HepG2 (cell line): ENCODE measurements around the gene ADGRL1. TPM values are rescaled to one million over a fixed set of nuclear protein-coding genes. Genes with fewer than 3 reads are reported as not detected.

Source experiments
- AGO2 ChIP-seq: fragments of 200-400 bp; formaldehyde crosslinking; optimal IDR thresholded peaks from 2 replicates; pipeline ENCODE3; 2017; ENCODE audit warnings: mild to moderate bottlenecking, low read depth, low read length, moderate library complexity
- CBX5 ChIP-seq: sonication (generic); formaldehyde crosslinking; IDR thresholded peaks from 2 replicates; pipeline ENCODE4 v1.4.0; 2020; ENCODE audit warnings: missing genetic modification reagents, borderline replicate concordance
- CEBPB ChIP-seq: IDR thresholded peaks from 2 replicates; pipeline ENCODE4 v1.6.1; 2011; ENCODE audit warnings: low read depth, low read length, improper control_type of control experiment, borderline replicate concordance
- HBP1 ChIP-seq: IDR thresholded peaks from 2 replicates; pipeline ENCODE4 v1.6.1; 2016; ENCODE audit warnings: low read depth, control low read depth
- MYC ChIP-seq: sonication (generic); formaldehyde crosslinking; IDR thresholded peaks from 2 replicates; pipeline ENCODE4 v1.9.0; 2021; ENCODE audit warnings: missing genetic modification reagents, borderline replicate concordance
- NR3C1 ChIP-seq: sonication (generic); formaldehyde crosslinking; IDR thresholded peaks from 2 replicates; pipeline ENCODE4 v1.4.0; 2020; ENCODE audit warnings: missing genetic modification reagents
- SOX13 ChIP-seq, 3 experiments: fragments of 450-650 bp in 1 of 3; sonication (generic) in 1 of 3; formaldehyde crosslinking in 1 of 3; IDR thresholded peaks in 2 of 3; conservative IDR thresholded peaks in 1 of 3; 2 replicates each; pipeline versions ENCODE4 v1.5.0 to v1.6.1; 2016 to 2020; ENCODE audit warnings: antibody characterized with exemption in 1 of 3, mild to moderate bottlenecking in 1 of 3, missing compliant biosample characterization in 1 of 3, missing genetic modification reagents in 1 of 3, moderate library complexity in 1 of 3
- TGIF2 ChIP-seq: IDR thresholded peaks from 2 replicates; pipeline ENCODE4 v1.6.1; 2016; ENCODE audit warnings: control low read depth, missing compliant biosample characterization
- ZNF12 ChIP-seq: sonication (generic); formaldehyde crosslinking; IDR thresholded peaks from 2 replicates; pipeline ENCODE4 v1.5.0; 2020; ENCODE audit warnings: missing genetic modification reagents
- ZNF138 ChIP-seq: sonication (generic); formaldehyde crosslinking; IDR thresholded peaks from 2 replicates; pipeline ENCODE4 v1.5.0; 2020; ENCODE audit warnings: mild to moderate bottlenecking, low read depth, missing genetic modification reagents
- ZNF33B ChIP-seq: sonication (generic); formaldehyde crosslinking; IDR thresholded peaks from 2 replicates; pipeline ENCODE4 v1.5.1; 2020; ENCODE audit warnings: mild to moderate bottlenecking, missing genetic modification reagents
- ZNF407 ChIP-seq: sonication (generic); formaldehyde crosslinking; IDR thresholded peaks from one replicate; pipeline ENCODE4 v1.5.1; 2020; ENCODE audit warnings: mild to moderate bottlenecking, missing genetic modification reagents; ENCODE audit errors: not compliant biosample characterization
- ZNF562 ChIP-seq: sonication (generic); formaldehyde crosslinking; IDR thresholded peaks from 2 replicates; pipeline ENCODE4 v1.8.0; 2022; ENCODE audit warnings: missing genetic modification reagents, borderline replicate concordance
- ZNF703 ChIP-seq: sonication (generic); formaldehyde crosslinking; IDR thresholded peaks from 2 replicates; pipeline ENCODE4 v1.5.1; 2020; ENCODE audit warnings: missing genetic modification reagents, mild to moderate bottlenecking, moderate library complexity, borderline replicate concordance
- ZNF770 ChIP-seq: sonication (generic); formaldehyde crosslinking; IDR thresholded peaks from 2 replicates; pipeline ENCODE4 v1.5.0; 2020; ENCODE audit warnings: mild to moderate bottlenecking, missing genetic modification reagents
- ZNF777 ChIP-seq: sonication (generic); formaldehyde crosslinking; IDR thresholded peaks from 2 replicates; pipeline ENCODE4 v1.4.0; 2020; ENCODE audit warnings: missing genetic modification reagents
- polyA plus RNA-seq, 8 experiments: library from polyadenylated mRNA; depleted of rRNA in 3 of 8; stranded (reverse) in 7 of 8; unstranded in 1 of 8; fragments of >200 nt; fragmentation: Illumina TruSeq in 4 of 8; extraction: Trizol in 4 of 8; gene quantifications; 2 replicates each; pipeline versions ENCODE4 v1.2.1 to v1.2.3, GENCODE V29; 2011 to 2016; ENCODE audit warnings: low read depth in 4 of 8, missing spikeins in 1 of 8, mixed read lengths in 1 of 8; ENCODE audit not compliant: insufficient read depth in 1 of 8
- total RNA-seq, 5 experiments: library from RNA; depleted of rRNA; stranded (reverse); fragments of >200 nt; fragmentation: Illumina TruSeq; extraction: Trizol; gene quantifications; 2 replicates each; pipeline ENCODE4 v1.2.3, GENCODE V29; 2016; ENCODE audit warnings: low read depth in 1 of 5

The ADGRL1 gene
- total and polyA plus RNA-seq, 2 of the 13 experiments (the other 11 are each of a cell fraction or from before 2014, with no cell fraction given), result 0.49 to 1.7 TPM

- TF ChIP-seq ZNF407 (CRISPR knock-in tag) (peak; percentile 53), CEBPB (peak; percentile 96), SOX13 (IDR thresholded peaks at IDR 0.05) (no peak), SOX13 (CRISPR knock-in tag; conservative IDR thresholded peaks at IDR 0.05 in 1 of 2, IDR thresholded peaks at IDR 0.05 in 1 of 2) (no peak; a peak in 1 of 4 replicates), CBX5 (CRISPR knock-in tag) (peak; percentile 43; the same call in 1 of the 2 replicates), ZNF33B (CRISPR knock-in tag) (0 out of 2 replicates have a peak, but pooled peaks have one; percentile 52), ZNF770 (CRISPR knock-in tag) (0 out of 2 replicates have a peak, but pooled peaks have one; percentile 17), AGO2 (peak; percentile 73), ZNF12 (CRISPR knock-in tag) (no peak), ZNF777 (no peak), NR3C1 (no peak), TGIF2 (CRISPR knock-in tag) (peak; percentile 44; the same call in 1 of the 2 replicates), HBP1 (CRISPR knock-in tag) (peak; percentile 27; the same call in 1 of the 2 replicates), ZNF562 (CRISPR knock-in tag) (no peak), ZNF703 (CRISPR knock-in tag) (no peak), ZNF138 (CRISPR knock-in tag) (peak; percentile 48; the same call in 1 of the 2 replicates), MYC (peak; percentile 43; the same call in 1 of the 2 replicates)
These were observed 87.6 kb downstream of the ADGRL1 start (continued) for GRCh38 chr19:14118165-14119051.
